Testis (tissue), 3 donors: ENCODE results near the gene AFAP1L2. TPM values are rescaled to one million over a fixed set of nuclear protein-coding genes. Genes with fewer than 3 reads are reported as not detected.

Source experiments
- DNase-seq: peaks from one replicate; pipeline ENCODE4 v3.0.0-alpha.2; 2019
- H3K27ac ChIP-seq, 2 donors: fragments of 200-600 bp; sonication (generic); one replicate each; pipeline ENCODE4 v1.5.1; 2019
- H3K27me3 ChIP-seq: fragments of 200-600 bp; sonication (generic); one replicate; pipeline ENCODE4 v1.5.1; 2019
- H3K36me3 ChIP-seq: fragments of 200-600 bp; sonication (generic); one replicate; pipeline ENCODE4 v1.5.1; 2017; ENCODE audit warnings: low read depth; ENCODE audit errors: missing control alignments
- H3K4me1 ChIP-seq: fragments of 200-600 bp; sonication (generic); one replicate; pipeline ENCODE4 v1.5.1; 2019
- H3K4me3 ChIP-seq, 2 donors: fragments of 200-600 bp; sonication (generic); one replicate each; pipeline ENCODE4 v1.5.1; 2017 to 2019
- H3K9me3 ChIP-seq: fragments of 200-600 bp; sonication (generic); one replicate; pipeline ENCODE4 v1.5.1; 2017
- CTCF ChIP-seq, 3 experiments: fragments of 450-650 bp in 2 of 3; fragments of 200-600 bp in 1 of 3; sonication (generic) in 1 of 3; IDR thresholded peaks; one replicate each; pipeline ENCODE4 v1.5.1; 2016 to 2019; ENCODE audit warnings: antibody characterized with exemption in 3 of 3, mild to moderate bottlenecking in 2 of 3, moderate library complexity in 1 of 3
- POLR2A ChIP-seq: fragments of 450-650 bp; IDR thresholded peaks from one replicate; pipeline ENCODE4 v1.6.1; 2017; ENCODE audit warnings: antibody characterized with exemption, mild to moderate bottlenecking, moderate library complexity
- WGBS, 2 donors: methylation state at CpG; one replicate each; pipeline ENCODE4 v1.1.5; 2018; 5-methylcytosine and 5-hydroxymethylcytosine counted together
- intact Hi-C: fragments of 100-400 bp; cut with DNase I; formaldehyde crosslinking; loops from one replicate; pipeline ENCODE4 v1.15.1; 2023; ENCODE audit warnings: low total_unique reads
- polyA plus RNA-seq: library from polyadenylated mRNA; stranded (reverse); fragments of 350-450 nt; fragmentation: Illumina TruSeq; extraction: RNeasy Lipid Tissue Mini Kit (QIAGEN cat#74804); gene quantifications from one replicate; pipeline ENCODE4 v1.2.3, GENCODE V29; 2014; ENCODE audit warnings: low read depth, low replicate concordance; ENCODE audit not compliant: insufficient read depth
- total RNA-seq, 2 donors: library from RNA; depleted of rRNA; stranded (reverse); fragments of >200 nt; gene quantifications; one replicate each; pipeline ENCODE4 v1.2.3, GENCODE V29; 2016

Gene AFAP1L2
- total and polyA plus RNA-seq, 3 donors from 2014 or later = 4.0 to 7.4 (median 6.9) TPM

GRCh38 chr10:114398587-114399331 is 5.5 kb downstream of the AFAP1L2 start:
- 88 to 90% methylated on average over 9 to 10 of the region's 10 CpGs for WGBS, 2 donors
- Histone ChIP-seq H3K4me1 (peaks cover 8% of the 10 kb centered on the region), H3K27ac (no peak overlapping the region), H3K36me3 (no peaks in the 10 kb centered on the region), H3K27me3 (peaks cover 2% of the 10 kb centered on the region), H3K9me3 (no peaks in the 10 kb centered on the region), H3K4me3 (no peak overlapping the region)
- no peak for DNase-seq
- TF ChIP-seq CTCF (IDR thresholded peaks at IDR 0.05) (no peak), POLR2A (no peak)
- intact Hi-C loops = no loop called here

GRCh38 chr10:114397651-114398145 is 6.6 kb downstream of the AFAP1L2 start:
- Histone ChIP-seq H3K9me3 (no peaks in the 10 kb centered on the region), H3K36me3 (no peaks in the 10 kb centered on the region), H3K4me1 (no peaks in the 10 kb centered on the region), H3K4me3 (no peak overlapping the region), H3K27ac (no peak overlapping the region), H3K27me3 (peaks cover 2% of the 10 kb centered on the region)
- TF ChIP-seq POLR2A (no peak), CTCF (IDR thresholded peaks at IDR 0.05) (no peak)
- intact Hi-C loops = no loop called here
- no peak for DNase-seq
- 61 to 75% methylated on average over 5 to 6 of the region's 6 CpGs for WGBS, 2 donors

GRCh38 chr10:114396464-114396863 is 7.8 kb downstream of the AFAP1L2 start:
- intact Hi-C loops = no loop called here
- Histone ChIP-seq H3K27me3 (peaks cover 2% of the 10 kb centered on the region), H3K36me3 (no peaks in the 10 kb centered on the region), H3K4me3 (no peak overlapping the region), H3K9me3 (no peaks in the 10 kb centered on the region), H3K4me1 (no peaks in the 10 kb centered on the region), H3K27ac (no peak overlapping the region)
- no peak for TF ChIP-seq CTCF (IDR thresholded peaks at IDR 0.05)
- no peak for TF ChIP-seq POLR2A
- WGBS, 2 donors = 95 to 98% methylated on average over 2 of the region's 2 CpGs
- no peak for DNase-seq

GRCh38 chr10:114395366-114396022 is 8.8 kb downstream of the AFAP1L2 start:
- intact Hi-C loops = no loop called here

More at GRCh38 chr10:114395366-114396022, 8.8 kb downstream of the AFAP1L2 start:
- H3K27ac ChIP-seq = no peak overlapping the region
- TF ChIP-seq POLR2A (no peak), CTCF (IDR thresholded peaks at IDR 0.05) (no peak)
- H3K36me3 ChIP-seq = no peaks in the 10 kb centered on the region
- no peak for DNase-seq
- no peaks in the 10 kb centered on the region for H3K9me3 ChIP-seq
- no peak overlapping the region for H3K4me3 ChIP-seq
- peaks cover 2% of the 10 kb centered on the region for H3K27me3 ChIP-seq
- H3K4me1 ChIP-seq = no peaks in the 10 kb centered on the region
- WGBS, 2 donors = 80 to 82% methylated on average over 6 of the region's 6 CpGs
